OCI-M1 (cell line): ENCODE measurements around the gene DND1.
"Not testable (repeated sequence)": the region's sequence is repeated elsewhere in the genome, so short reads cannot be mapped to it uniquely, and the experiment has no call there.

Source experiments
- DNase-seq: peaks from one replicate; lab custom pipeline; 2025; lab: John Stamatoyannopoulos, UW

The DND1 gene

DNA sequence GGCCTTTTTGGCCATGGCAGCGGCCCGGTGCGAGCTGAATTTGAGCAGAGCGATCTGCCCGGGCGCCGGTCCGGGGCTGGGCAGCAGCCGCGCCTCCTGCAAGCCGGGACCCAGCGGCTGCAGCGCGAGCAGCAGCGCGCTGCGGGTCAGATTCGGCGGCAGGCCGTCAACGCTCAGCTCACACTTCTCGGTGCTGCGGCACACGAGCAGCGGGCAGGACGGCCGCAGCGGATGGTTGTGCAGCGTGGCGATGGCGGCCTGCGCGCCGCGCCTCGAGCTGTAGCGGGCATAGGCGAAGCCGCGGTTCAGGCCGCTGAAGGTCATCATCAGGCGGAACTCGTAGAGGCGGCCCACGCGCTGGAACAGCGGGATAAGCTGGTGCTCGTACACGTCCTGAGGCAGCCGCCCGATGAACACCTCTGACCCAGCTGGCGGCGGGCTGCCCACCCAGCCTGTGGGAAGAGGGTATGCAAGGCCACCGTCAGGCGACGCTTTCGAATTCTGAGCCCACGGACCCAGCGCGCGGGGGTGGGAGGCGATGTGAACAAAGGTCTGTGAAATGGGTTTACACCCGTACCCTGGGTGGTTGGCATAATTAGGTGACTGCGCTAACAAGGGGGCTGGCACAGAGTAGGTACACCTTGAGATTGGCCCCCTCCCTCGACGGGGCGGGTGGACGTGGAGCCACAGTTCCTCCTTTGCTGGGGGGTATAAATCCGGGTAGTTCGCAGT lies 755 bp downstream of the DND1 start:
- DNase-seq, result no peak

DNA sequence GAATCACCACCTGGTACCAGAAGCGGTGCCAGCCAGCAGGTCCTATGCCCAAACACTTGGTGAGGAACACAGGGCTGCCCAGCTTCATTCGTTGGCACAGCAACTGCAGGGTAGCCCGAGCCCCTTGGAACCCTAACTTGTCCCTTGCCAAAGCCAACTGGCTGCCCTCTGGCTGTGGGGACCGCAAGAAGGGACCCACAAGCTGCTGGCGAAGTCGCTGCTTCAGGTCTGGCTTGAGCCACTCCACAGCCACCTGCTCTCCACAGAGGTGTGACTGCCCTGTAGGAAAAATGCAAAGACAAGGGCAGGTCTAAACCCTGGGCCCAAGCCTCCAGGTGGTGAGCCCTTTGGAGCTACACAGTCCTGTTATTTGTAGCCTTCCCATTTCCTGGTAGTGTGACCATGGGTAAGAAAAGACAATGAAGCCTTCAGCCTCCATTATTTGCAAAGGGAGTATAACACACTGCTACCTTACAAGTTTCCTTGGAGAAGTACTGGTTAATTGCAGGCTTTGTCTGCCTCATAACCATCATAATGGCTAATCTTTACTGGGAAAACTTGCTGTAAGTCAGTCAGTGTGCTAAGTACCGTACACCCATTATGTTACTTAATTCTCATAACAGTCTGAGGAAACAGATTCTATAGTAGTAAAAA lies 1.8 kb downstream of the DND1 start:
- no peak for DNase-seq

DNA sequence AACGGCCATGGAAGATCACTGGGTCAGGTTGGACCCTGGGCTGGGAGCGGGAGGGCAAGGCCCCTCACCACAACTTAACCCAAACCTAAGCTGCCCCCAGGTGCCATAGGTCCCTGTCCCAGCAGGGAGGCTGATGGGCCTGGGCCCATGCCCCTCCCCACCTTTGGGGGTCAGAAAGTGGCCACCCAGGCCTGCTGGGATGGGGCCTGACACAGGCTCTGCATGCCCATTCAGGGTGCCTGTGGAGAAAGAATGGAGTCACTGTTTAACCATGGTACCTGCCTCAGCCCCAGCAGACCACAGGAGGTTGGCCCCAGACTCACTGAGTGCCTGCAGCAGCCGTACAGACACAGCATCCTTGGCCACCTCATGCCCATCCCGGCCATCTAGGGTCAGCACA lies 2.3 kb downstream of the DND1 start:
- not testable (repeated sequence) for DNase-seq

DNA sequence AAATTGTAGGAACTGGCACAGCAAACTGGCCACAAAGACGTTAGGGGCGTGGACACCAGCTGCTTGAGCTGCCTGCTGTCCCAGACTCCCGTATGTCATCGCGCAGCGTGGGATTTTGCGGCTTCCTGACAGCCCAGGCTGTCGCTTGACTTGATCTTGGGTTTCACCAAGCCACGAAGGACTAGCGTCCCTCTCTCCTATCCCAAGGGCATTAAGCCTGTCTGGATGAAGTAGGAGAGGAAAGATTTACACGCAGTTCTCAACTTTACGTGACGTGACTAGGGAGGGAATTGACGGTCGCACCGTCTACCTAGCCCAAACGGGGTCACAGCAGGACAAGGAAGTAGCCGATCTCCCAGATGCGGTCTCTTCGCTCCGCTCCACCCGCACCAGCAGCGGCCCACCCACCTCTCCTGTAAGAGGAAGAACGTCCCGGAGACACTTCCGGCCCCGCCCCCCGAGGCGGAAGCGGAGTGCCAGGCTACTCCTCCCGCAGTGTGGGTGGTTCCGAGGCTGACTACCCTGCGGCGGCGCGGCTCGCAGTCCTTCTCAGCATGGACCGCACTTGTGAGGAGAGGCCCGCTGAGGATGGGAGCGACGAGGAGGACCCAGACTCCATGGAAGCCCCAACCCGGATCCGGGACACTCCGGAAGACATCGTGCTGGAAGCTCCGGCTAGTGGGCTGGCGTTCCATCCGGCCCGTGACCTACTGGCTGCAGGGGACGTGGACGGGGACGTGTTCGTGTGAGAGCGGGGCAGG lies 8.8 kb downstream of the DND1 start, which contains the start of gene WDR55:
Gene WDR55, plus strand, starts transcription at position 546 of the 761 bp plus-strand sequence. Its CDS starts 9 bp downstream, at position 555.
- DNase-seq, result peak; percentile 98

DNA sequence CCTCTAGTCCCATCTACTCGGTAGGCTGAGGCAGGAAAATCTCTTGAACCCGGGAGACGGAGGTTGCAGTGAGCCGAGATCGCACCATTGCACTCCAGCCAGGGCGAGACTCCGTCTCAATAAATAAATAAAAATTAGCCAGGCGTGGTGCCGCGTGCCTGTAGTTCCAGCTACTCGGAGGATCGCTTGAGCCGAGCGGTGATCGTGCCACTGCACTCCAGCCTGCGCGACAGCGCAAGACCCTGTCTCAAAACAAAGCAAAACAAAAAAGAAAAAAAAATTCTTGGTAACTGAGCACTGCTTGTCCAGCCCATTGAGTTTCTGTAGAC lies 9.4 kb downstream of the DND1 start:
- DNase-seq, result no peak

DNA sequence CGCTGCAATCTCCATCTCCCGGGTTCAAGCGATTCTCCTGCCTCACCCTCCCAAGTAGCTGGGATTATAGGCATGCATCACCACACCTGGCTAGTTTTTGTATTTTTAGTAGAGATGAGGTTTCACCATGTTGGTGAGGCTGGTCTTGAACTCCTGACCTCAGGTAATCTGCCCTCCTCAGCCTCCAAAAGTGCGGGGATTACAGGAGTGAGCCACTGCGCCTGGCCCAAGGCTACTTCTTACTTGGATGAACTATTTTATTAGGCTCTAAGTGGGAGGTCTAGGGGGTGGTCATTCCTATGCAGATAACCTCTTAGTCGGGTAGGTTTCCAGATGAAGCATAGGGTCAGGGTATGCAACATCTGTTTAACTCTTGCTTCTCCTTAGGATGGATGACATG lies 13.0 kb downstream of the DND1 start:
- DNase-seq, result not testable (repeated sequence)

DNA sequence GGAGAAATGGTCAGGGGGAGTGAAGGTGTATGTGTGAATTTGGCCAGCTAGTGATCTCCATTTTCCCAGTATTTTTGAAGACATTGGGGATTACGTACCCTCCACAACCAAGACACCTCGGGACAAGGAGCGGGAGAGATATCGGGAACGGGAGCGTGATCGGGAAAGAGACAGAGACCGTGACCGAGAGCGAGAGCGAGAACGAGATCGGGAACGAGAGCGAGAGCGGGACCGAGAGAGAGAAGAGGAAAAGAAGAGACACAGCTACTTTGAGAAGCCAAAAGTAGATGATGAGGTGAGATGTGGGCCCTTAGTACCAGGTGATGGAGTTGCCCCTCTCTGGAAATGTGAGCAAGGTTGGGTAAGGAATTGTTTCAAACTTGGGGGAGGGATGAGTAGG lies 14.5 kb downstream of the DND1 start:
- no peak for DNase-seq

DNA sequence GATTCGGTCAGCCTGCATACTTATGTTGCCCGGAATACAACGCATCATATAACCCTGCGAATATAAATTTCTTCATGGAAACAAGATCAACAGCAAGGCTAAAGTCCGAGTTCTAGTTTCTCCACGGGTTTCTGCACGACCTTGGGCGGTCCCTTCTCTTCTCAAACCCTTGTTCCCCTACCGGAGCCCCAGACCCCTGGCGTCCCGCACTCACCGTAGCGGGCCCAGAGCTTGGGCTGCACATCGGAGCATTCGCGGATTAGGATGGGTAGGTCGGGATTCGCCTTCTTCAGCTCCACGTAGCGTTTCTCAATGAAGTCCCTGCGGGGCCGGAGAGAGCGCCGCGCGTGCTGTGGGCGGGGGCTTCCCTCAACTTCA lies 26.3 kb downstream of the DND1 start:
- no peak for DNase-seq

DNA sequence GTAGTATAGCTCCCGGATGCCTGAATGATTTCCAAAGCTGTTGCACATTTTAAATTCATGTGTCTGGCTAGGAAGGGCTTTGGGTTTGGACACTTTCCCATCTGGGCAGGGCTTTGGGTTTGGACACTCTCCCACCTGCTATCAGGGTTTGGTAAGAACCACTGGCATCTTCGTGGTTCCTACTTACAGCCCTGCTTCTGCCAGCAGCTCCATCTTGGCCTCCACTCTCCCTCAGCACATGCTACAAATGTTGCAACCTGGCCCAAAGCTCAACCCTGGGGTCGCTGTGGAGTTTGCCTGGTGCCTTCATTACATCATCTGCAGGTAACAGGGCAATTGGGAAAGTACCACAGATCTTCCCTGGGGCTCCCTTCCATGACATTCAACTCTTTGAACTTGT lies 30.7 kb downstream of the DND1 start:
- no peak for DNase-seq

DNA sequence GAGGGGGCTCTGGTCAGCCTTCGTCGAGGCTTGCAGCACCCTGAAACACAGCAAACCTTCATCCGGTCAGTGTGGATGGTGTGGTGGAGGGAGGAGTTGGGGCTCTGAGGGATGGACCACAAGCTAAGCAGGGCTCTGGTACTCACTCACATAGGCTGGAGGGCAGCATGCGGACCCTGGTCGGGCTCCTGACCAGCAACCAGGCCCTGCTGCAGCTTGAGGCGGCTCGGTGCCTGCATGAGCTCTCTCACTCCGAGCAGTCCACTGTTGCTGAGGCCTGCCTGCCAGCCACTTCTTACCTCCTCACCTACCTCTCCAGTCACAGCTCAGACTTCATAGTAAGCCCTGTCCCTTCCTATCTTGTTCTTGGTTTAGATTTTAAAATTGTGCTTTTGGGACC lies 31.7 kb downstream of the DND1 start:
- no peak for DNase-seq

DNA sequence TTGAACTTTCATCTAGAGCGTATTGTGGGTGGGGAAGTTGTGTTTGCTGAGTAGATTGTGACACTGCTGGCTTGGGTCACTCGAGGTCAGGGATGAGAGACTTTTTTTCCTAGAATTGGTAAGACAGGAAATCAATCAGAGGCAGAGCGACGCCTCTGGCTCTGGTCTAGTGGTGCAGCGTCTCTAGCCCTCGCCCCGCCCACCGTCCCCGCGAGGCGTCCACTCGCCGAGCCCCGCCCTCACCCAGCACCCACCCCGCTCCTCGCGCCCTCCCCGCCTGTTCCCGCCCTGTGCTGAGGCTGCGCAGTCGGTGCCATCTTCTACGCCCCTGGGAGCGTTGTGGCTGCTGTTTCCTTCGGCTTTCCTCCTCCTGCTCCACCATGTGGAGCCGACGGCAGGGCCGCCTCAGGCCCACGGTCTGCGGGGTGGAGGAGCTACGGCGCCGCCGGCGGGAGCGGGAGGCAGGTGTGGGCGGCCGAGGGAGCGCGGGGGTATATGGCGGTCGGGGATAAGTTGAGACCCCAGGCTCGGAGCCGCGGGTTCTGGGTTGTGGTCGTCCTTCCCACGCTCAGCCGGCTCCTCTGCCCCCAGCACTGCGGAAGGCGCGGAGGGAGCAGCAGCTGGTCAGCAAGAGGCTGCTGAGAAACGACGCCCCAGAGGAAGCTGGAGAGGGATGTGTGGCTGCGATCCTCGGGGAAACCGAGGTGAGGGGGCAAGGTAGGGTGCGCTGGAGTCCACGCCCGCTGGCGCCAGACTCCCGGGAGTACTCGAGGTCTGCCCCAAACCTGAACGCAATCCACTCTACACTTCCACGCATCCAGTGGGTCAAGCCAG lies 34.0 kb downstream of the DND1 start, which contains the start of gene TMCO6:
Gene TMCO6, plus strand, starts transcription at position 304 of the 834 bp plus-strand sequence. Its CDS starts 77 bp downstream, at position 381.
- peak; percentile 99 for DNase-seq

DNA sequence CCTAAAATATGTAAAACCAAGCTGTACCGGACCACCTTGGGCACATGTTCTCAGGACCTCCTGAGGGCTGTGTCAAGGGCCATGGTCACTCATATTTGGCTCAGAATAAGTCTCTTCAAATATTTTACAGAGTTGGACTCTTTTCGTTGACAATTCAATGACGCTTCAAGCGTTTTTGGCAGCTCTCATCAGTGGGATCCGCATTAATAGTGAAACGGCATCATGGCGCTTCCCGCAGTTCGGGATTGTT lies 34.6 kb downstream of the DND1 start:
- DNase-seq, result not testable (repeated sequence)

DNA sequence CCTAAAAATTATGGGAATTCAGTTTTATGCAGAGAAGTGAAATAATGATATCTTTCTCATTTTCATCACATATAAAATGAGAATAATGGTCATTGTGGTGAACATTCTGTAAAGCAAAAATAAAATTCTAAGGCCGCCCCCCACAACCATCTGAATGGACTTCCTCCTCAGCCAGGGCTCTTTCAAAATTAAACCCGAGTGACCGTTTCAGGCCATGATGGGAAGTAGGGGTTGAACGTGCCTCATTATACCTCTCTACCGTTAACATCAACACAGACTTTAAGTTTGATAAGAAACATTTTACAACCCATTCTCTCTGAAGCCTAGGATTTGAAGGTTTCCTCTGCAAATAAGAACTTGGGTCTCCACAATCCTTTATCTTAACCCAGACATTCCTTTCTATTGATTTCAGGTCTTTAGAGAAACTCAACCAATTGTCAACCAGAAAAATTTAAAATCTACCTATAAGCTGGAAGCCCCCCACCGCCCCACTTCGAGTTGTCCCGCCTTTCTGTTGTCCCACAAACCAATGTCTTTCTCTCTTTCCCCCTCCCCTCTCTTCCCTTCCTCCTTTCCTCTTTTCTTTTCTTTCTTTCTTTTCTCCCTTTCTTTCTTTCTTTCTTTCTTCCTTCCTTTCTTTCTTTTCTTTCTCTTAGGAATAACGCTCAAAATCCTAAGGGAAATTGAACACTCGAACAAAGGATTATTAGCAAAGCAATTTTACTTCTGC lies 35.8 kb downstream of the DND1 start:
- peak; percentile 22 for DNase-seq

DNA sequence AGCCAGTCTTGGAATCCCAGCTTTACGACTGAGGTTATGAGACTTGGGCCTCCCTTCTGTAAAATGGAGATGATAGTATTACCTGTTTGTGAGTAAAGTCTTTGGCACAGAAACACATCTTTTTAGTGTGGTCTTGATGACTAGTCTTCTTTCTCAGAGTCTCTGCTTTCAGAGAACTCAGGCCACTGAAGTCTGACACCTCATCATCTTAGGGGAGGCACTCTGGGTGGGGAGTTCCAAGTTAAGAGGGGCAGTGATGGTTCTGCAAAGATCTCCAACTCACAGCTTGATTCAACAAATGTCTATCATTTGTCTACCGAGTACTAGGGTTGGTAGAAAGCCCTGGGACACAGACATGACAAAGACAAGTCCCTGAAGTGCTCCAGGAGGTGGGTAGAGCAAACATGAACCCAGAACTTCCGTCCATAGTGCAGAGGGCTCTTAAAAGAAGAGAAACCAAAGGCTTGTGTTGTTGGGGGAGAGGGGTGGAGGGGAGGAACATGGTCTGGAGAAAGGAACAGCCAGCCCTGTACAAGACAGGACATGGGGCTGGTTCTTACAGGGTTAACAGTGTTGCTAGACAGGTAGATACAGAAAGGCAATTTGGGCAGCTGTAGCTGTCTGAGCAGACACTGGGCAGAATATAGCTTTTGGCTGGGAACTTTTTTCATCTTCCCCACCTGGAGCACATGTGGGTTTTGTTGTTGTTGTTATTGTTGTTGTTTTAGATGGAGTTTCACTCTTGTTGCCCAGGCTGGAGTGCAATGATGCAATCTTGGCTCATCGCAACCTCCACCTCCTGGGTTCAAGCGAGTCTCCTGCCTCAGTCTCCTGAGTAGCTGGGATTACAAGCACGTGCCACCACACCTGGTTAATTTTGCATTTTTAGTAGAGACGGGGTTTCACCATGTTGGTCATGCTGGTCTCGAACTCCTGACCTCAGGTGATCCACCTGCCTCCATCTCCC lies 37.8 kb downstream of the DND1 start:
- DNase-seq, result no peak

DNA sequence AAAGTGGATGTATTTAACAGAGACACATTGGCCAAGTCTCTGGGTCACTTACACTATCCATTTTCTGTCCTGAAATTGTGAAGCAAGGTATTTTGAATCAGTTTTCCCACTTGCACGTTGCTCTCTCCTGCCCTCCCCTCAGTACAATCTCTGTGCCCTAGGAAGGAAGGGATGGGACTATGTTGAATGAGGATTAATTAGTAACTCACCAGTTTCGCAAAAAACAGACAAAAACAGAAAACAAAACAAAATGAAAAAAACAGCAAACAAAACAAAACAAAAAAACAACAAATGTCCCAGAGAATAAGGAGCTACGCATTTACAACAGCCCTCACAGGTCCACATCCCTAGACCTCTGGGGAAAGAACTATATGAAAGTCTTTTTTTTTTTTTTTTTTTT lies 39.3 kb downstream of the DND1 start:
- no peak for DNase-seq

DNA sequence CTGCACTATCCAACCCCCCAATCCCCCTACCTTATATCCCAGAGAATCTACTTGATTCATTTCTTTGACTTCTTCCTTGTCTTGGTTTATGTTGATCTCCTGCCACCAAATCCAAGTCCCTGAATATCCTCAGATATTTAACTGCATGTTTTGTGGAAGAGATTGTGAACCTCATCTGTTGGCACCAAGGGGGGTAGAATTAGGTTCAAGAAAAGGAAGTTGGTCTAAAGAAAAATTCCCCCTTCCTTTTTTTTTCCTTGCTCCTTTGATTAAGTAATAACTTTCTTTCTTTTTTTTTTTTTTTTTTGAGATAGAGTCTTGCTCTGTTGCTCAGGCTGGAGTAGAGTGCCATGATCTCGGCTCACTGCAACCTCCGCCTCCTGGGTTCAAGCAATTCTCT lies 39.9 kb downstream of the DND1 start:
- no peak for DNase-seq

DNA sequence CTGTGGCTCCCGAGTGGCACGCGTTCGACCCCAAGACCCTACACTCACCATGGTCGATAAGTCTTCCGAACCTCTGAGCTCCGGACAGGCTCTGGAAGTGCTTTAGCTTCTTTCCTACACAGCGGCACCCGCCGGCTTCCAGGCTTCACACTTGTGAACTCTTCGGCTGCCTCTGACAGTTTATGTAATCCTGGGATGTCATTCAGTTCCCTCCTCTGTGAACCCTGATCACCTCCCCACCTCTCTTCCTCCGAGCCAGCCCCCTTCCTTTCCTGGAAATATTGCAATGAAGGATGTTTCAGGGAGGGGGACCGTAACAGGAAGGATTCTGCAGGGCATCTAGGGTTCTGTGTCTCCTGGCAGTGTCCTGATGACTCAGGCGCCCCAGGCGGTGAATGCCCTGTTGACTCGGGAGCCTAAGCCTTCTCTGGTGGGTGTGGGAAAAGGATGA lies 40.3 kb downstream of the DND1 start, which contains the start of gene CD14:
Gene CD14, minus strand, starts transcription at position 155 of the 451 bp plus-strand sequence. Its CDS starts 104 bp downstream, at position 51.
- DNase-seq, result no peak

DNA sequence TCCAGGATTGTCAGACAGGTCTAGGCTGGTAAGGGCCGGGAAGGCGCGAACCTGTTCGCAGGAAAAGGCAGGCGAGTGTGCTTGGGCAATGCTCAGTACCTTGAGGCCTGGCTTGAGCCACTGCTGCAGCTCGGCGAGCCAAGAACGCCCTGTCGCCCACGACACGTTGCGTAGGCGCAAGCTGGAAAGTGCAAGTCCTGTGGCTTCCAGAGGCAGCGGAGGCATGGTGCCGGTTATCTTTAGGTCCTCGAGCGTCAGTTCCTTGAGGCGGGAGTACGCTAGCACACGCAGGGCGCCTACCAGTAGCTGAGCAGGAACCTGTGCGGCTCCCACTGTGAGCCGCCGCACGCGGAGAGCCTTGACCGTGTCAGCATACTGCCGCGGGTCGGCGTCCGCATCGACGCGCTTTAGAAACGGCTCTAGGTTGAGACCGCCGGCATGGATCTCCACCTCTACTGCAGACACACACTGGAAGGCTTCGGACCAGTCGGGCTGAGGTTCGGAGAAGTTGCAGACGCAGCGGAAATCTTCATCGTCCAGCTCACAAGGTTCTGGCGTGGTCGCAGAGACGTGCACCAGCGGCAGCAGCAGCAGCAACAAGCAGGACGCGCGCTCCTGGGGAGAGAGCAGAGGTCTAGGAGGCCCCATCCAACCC lies 40.9 kb downstream of the DND1 start:
- no peak for DNase-seq

DNA sequence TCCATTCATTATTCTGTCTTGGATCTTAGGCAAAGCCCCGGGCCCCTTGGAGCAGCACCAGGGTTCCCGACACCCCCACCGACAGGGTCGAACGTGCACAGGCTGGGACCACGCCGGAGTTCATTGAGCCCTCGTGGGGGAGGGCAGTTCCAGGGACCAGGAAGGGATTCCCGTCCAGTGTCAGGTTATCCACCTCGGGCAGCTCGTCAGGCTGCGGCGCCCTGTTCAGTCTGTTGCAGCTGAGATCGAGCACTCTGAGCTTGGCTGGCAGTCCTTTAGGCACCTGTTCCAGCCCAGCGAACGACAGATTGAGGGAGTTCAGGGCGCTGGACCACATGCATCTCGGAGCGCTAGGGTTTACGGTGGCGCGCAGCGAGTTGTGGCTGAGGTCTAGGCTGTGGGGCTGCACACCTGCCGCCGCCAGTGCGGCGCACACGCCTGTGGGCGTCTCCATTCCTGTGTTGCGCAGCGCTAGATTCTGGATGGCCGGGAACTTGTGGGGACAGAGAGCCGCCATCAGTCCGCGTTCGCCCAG lies 41.5 kb downstream of the DND1 start:
- DNase-seq, result no peak

DNA sequence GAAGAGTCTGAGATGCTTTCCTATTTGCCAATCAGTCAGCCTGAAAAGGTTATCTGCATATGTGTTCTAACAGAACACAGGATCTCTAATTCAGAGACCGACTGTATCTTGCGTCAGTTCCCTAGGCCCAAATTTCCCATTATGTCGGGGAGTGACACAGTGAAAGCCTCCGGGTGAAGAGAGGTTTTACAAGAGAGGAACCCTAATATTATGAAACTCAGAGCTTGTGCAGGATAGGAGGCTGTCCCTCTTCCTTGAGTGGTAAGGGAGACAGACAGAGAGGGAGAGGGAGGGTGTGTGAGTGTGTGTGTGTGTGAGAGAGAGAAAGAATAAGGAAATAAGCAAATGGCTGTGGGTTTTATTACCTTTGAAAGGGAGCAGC lies 42.3 kb downstream of the DND1 start:
- no peak for DNase-seq
